ENCODE data around the gene CEP104.
"Not testable (repeated sequence)": the region's sequence is repeated elsewhere in the genome, so short reads cannot be mapped to it uniquely, and the experiment has no call there.

CEP104 gene

DNA sequence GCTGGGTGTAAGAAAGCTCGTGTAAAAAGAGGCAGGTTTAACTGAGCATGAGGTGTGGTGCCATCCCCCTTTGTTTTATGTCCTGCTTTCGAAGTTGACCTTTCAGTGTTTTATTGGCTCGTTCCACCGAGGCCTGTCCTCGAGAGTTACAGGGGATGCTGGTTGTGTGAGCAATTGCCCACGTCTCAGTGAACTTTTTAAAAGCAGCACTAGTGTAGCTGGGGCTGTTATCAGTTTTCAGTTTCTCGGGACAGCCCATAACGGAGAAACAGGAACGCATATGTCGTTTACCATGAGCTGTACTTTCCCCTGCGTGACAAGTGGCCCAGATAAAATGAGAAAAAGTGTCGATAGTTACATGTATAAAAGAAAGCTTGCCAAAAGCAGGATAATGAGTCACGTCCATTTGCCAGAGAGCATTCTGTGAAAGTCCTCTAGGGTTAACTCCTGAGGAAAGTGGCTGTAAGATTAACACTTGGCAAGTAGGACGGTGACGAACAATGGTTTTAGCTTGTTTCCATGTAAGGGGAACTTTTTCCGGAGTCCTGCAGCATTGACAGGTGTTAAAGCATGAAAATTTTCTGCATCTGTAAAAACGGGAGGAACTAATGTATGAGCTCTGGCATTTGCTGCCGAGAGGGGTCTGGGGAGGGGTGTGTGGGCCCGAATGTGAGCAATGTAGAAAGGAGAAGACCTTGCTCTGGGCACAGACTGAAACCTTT is 52.9 kb downstream of the CEP104 start:
- ChIA-PET POLR2A (no interaction called here), CTCF (interaction anchor here (1.1 kb wide), 1 partner anchor 313 kb away, joined by 3 read pairs; no protein-coding TSS in a partner anchor)
- no peak for TF ChIP-seq FOXM1 (IDR thresholded peaks at IDR 0.05; ENCODE audit: borderline replicate concordance)
- TF ChIP-seq BHLHE40 (IDR thresholded peaks at IDR 0.05; ENCODE audit: borderline replicate concordance) = no peak
- no peak for TF ChIP-seq ZNF384 (IDR thresholded peaks at IDR 0.05)
- no peak for TF ChIP-seq CTBP1 (IDR thresholded peaks at IDR 0.05; ENCODE audit: borderline replicate concordance)
- no peak for TF ChIP-seq NFRKB (IDR thresholded peaks at IDR 0.05)
- TF ChIP-seq LEF1 (IDR thresholded peaks at IDR 0.05; ENCODE audit: borderline replicate concordance) = no peak
- TF ChIP-seq TARDBP (IDR thresholded peaks at IDR 0.05) = no peak
- no peak for TF ChIP-seq SUZ12 (IDR thresholded peaks at IDR 0.05)
- TF ChIP-seq SP1 (IDR thresholded peaks at IDR 0.05) = no peak
- no peak for TF ChIP-seq L3MBTL2 (conservative IDR thresholded peaks at IDR 0.05)
- DNase-seq (ENCODE audit: extremely low spot score) = no peak

DNA sequence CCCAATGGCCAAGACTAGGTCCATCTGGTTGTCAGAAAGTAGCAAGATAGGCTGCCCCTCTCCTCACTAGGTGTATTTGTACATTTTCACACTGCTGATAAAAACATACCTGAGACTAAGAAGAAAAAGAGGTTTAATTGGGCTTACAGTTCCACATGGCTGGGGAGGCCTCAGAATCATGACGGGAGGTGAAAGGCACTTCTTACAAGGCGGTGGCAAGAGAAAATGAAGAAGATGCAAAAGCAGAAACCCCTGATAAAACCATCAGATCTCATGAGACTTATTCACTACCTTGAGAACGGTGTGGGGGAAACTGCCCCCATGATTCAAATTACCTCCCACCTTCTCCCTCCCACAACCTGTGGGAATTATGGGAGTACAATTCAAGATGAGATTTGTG is 56.2 kb downstream of the CEP104 start:
- CTCF ChIA-PET; POLR2A ChIA-PET; DNase-seq (ENCODE audit: extremely low spot score): not testable (repeated sequence)

DNA sequence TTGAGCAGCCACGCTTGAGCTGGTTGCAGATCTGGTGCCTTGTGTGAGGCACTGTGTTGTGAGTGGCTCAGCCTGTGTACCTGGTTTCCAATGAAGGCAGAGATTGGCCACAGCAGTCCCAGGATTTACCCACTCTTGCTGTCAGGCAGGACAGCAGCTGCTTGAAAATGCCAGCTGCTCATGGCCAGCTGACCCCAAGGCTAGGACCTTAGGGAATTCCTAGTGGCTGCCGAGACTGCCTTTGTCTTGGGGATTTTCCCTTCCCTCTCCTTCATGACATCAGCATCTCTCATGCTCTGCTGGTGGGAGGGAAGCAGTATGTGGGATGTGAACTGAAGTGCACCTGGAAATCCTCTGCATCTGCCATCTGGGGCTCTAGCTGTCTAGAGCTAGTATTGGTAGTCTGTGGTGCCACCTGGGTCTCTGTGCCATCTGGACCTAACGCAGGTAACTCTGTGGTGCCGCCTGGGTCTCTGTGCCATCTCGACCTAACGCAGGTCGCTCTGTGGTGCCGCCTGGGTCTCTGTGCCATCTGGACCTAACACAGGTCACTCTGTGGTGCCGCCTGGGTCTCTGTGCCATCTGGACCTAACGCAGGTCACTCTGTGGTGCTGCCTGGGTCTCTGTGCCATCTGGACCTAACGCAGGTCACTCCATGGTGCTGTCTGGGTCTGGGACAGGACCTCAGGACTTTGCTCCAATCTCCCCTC is 56.9 kb downstream of the CEP104 start:
- no peak for TF ChIP-seq NFRKB (IDR thresholded peaks at IDR 0.05)
- TF ChIP-seq FOXK2 (IDR thresholded peaks at IDR 0.05) = no peak
- TF ChIP-seq SP1 (IDR thresholded peaks at IDR 0.05) = no peak
- no peak for TF ChIP-seq ZNF384 (IDR thresholded peaks at IDR 0.05)
- no peak for TF ChIP-seq ARNT (IDR thresholded peaks at IDR 0.05)
- no peak for DNase-seq (ENCODE audit: extremely low spot score)
- ChIA-PET CTCF (interaction anchor here (0.6 kb wide), 1 partner anchor 451 kb away, joined by 7 read pairs; no protein-coding TSS in a partner anchor), POLR2A (no interaction called here)

DNA sequence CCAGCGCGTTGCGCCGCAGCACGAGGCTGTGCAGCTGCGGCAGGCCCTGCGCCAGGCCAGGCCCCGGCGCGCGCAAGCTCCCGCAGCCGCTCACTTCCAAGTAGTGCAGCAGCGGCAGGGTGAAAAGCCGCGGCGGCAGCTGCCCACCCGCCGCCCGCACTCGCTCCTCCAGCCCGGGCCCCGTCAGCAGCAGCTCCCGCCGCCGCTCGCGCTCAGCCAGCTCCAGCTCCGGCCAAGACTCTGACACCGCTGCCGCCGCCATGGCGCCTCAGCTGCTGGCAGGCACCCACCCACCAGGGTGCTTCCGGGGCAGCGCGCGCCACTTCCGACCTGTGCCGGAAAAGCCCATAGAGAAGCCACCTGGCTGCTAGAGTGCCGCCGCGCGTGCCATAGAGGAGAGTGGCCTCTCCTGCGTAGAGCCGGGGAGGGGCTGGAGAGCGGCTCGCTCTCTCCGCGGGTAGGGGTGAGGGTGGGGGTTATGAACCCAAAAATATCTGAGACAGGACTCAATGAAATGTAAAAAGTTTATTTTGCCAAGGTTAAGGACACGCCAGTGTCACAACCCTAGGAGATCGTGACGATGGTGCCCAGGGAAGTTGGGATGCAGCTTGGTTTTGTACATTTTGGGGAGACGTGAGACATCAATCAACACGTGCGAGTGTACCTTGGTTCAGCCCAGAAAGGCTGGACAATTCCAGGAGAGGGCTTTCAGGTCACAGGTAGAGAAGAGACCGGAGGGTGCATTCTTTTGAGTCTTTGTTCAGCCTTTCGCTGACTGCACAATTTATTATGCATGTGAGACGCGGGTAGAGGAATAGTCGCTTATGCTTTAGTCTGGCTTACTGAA is 60.6 kb downstream of the CEP104 start, which contains the start of gene LRRC47:
LRRC47 (minus strand) TSS at position 284 of the 847 bp plus-strand sequence; CDS start at position 262, 22 bp downstream.
- CTCF ChIA-PET = interaction anchor here (1.0 kb wide), 1 partner anchor 28 kb away, joined by 3 read pairs; no protein-coding TSS in a partner anchor
- POLR2A ChIA-PET = interaction anchor here (0.6 to 1.7 kb wide), 11 partner anchors 9 to 62 kb away, joined by 3 to 11 read pairs (median 3); no protein-coding TSS in a partner anchor
- peak; percentile 95 for DNase-seq (ENCODE audit: extremely low spot score)
- TF ChIP-seq ELF4 (IDR thresholded peaks at IDR 0.05) (peak; percentile 71), CTBP1 (IDR thresholded peaks at IDR 0.05; ENCODE audit: borderline replicate concordance) (no peak), FOXM1 (IDR thresholded peaks at IDR 0.05; ENCODE audit: borderline replicate concordance) (no peak), ZNF384 (IDR thresholded peaks at IDR 0.05) (no peak), TARDBP (IDR thresholded peaks at IDR 0.05) (no peak), NFRKB (IDR thresholded peaks at IDR 0.05) (no peak), ARNT (IDR thresholded peaks at IDR 0.05) (no peak)
- TF ChIP-seq, protein P1, sequence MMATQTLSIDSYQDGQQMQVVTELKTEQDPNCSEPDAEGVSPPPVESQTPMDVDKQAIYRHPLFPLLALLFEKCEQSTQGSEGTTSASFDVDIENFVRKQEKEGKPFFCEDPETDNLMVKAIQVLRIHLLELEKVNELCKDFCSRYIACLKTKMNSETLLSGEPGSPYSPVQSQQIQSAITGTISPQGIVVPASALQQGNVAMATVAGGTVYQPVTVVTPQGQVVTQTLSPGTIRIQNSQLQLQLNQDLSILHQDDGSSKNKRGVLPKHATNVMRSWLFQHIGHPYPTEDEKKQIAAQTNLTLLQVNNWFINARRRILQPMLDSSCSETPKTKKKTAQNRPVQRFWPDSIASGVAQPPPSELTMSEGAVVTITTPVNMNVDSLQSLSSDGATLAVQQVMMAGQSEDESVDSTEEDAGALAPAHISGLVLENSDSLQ (IDR thresholded peaks at IDR 0.05) = 0 out of 2 replicates have a peak, but pooled peaks have one; percentile 24

DNA sequence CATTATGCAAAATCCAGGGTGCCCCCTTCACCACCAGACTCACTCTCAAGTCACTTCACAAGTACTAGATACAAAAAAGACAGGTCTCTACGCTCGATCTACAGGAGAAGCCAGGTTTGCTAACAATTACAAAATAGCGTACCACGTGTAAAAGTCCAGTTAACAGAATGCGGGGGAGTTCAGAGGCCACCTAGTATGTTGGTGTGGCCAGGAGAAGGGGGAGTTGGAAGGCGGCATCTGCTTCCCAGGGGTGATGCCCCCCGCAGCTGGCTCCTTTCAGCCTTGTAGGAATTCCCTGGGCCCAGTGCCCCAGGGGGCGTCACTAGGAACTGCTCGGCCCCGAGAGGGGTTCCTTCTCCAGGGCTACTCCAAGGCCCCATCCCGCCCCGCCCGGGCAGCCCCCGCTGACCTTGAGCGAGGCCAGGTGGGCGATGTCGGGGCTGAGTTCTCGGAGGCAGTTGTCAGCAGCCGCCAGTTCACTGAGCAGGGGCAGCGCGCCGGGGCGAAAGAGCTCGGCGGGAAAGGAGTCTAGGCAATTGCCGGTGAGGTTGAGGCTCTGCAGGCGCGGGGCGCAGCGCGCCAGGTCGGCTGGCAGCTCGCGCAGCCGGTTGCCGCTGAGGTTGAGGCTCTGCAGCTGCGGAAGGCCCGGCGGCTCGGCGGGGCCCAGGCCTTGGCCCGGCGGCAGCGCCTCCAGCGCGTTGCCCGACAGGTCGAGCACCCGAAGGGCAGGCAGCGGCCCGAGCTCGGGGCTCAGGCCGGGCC is 61.4 kb downstream of the CEP104 start:
- CTCF ChIA-PET = no interaction called here
- DNase-seq (ENCODE audit: extremely low spot score) = peak; percentile 45
- TF ChIP-seq ELF4 (IDR thresholded peaks at IDR 0.05) (no peak), FOXM1 (IDR thresholded peaks at IDR 0.05; ENCODE audit: borderline replicate concordance) (no peak), LEF1 (IDR thresholded peaks at IDR 0.05; ENCODE audit: borderline replicate concordance) (no peak), TARDBP (IDR thresholded peaks at IDR 0.05) (no peak), L3MBTL2 (conservative IDR thresholded peaks at IDR 0.05) (no peak), FOXA1 (IDR thresholded peaks at IDR 0.05) (no peak), ZNF384 (IDR thresholded peaks at IDR 0.05) (no peak), BHLHE40 (IDR thresholded peaks at IDR 0.05; ENCODE audit: borderline replicate concordance) (no peak), ARNT (IDR thresholded peaks at IDR 0.05) (no peak), SUZ12 (IDR thresholded peaks at IDR 0.05) (no peak), FOXK2 (IDR thresholded peaks at IDR 0.05) (no peak), HDGF (IDR thresholded peaks at IDR 0.05; ENCODE audit: borderline replicate concordance) (no peak)
- TF ChIP-seq, protein P1 (IDR thresholded peaks at IDR 0.05) = no peak
- POLR2A ChIA-PET = interaction anchor here (0.6 to 1.7 kb wide), 10 partner anchors 8 to 63 kb away, joined by 3 to 11 read pairs (median 4); no protein-coding TSS in a partner anchor

DNA sequence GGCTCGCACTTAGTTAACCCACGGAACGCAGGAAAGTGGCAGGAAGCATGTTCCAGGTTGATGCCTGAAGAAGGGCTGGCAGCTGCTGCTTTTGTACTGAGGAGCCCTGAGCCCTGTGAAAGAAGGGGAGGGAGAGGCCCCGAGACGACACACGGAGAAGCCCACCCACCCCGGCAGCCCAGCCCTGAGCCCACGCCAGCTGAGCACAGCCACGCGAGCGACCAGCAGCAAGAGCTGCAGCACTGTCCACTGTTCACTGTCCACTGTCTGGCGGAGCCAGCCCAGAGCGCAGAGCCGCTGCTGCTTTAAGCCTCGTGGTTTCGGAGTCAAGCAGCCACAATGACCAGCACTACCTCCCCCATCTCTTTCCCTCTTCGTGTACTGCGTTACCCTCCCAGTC is 66.1 kb downstream of the CEP104 start:
- DNase-seq (ENCODE audit: extremely low spot score) = no peak
- ChIA-PET POLR2A (no interaction called here), CTCF (no interaction called here)
- TF ChIP-seq LEF1 (IDR thresholded peaks at IDR 0.05; ENCODE audit: borderline replicate concordance) (no peak), FOXM1 (IDR thresholded peaks at IDR 0.05; ENCODE audit: borderline replicate concordance) (no peak), SUZ12 (IDR thresholded peaks at IDR 0.05) (no peak), ZNF384 (IDR thresholded peaks at IDR 0.05) (no peak), NFRKB (IDR thresholded peaks at IDR 0.05) (no peak), CTBP1 (IDR thresholded peaks at IDR 0.05; ENCODE audit: borderline replicate concordance) (no peak), HDGF (IDR thresholded peaks at IDR 0.05; ENCODE audit: borderline replicate concordance) (no peak), FOXK2 (IDR thresholded peaks at IDR 0.05) (no peak), FOXA1 (IDR thresholded peaks at IDR 0.05) (no peak)
